Stimulated activated CD4-positive, alpha-beta T cell treated with anti-CD3 and anti-CD28 coated beads, Interleukin-2, amount 100 ng/mL, for 4 hours (primary cell): ENCODE data around the gene NFKBIB.

Experiments
- DNase-seq: peaks from one replicate; pipeline ENCODE4 v3.0.0-alpha.2; 2020; ENCODE audit warnings: low read depth

Gene NFKBIB

DNA sequence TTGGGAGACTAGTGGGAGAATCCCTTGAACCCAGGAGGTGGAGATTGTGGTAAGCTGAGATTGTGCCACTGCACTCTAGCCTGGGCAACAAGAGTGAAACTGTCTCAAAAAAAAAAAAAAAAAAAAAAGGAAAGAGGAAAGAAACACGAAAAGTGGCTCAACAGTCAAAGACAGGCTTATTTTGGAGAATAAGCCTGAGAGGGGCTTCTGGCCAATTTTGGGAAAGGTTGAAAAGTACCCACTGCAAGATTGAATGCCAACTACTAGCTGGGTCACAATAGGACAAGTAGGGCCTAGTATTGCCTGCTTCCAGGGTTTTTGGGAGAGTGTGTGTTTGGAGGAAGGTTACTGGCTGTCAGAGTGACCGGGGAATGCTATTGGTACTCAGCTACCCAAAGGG, 58.5 kb downstream of the NFKBIB start:
- DNase-seq = no peak
